Gastroesophageal sphincter (tissue), 4 donors: ENCODE data around the gene LIN52. TPM values are rescaled to one million over a fixed set of nuclear protein-coding genes. Genes with fewer than 3 reads are reported as not detected.

Experiments used
- ATAC-seq: fragments of 150-250 bp; one replicate; pipeline ENCODE4 v1.9.1; 2016; ENCODE audit warnings: mild to moderate bottlenecking, moderate library complexity
- H3K27ac ChIP-seq, 4 donors: fragments of 200-600 bp; sonication (generic) in 3 of 4; 1 replicate in 3 of 4; 2 replicates in 1 of 4; pipeline ENCODE4 v1.5.1; 2016 to 2019
- H3K27me3 ChIP-seq: fragments of 200-600 bp; sonication (generic); one replicate; pipeline ENCODE4 v1.5.1; 2019
- H3K36me3 ChIP-seq, 2 donors: fragments of 200-600 bp; sonication (generic); one replicate each; pipeline ENCODE4 v1.5.1; 2019; ENCODE audit warnings: control low read depth in 1 of 2
- H3K4me1 ChIP-seq, 3 donors: fragments of 200-600 bp; sonication (generic); 1 replicate in 2 of 3; 2 replicates in 1 of 3; pipeline ENCODE4 v1.5.1; 2016 to 2019; ENCODE audit warnings: control low read depth in 2 of 3
- H3K4me3 ChIP-seq, 2 donors: fragments of 200-600 bp; sonication (generic); one replicate each; pipeline ENCODE4 v1.5.1; 2019; ENCODE audit warnings: mild to moderate bottlenecking in 1 of 2, moderate library complexity in 1 of 2
- H3K9me3 ChIP-seq, 3 donors: fragments of 200-600 bp; sonication (generic); one replicate each; pipeline ENCODE4 v1.5.1; 2017 to 2019; ENCODE audit warnings: control low read depth in 2 of 3
- EP300 ChIP-seq: sonication (generic); formaldehyde crosslinking; IDR thresholded peaks from one replicate; pipeline ENCODE4 v1.6.1; 2017; ENCODE audit warnings: antibody characterized with exemption, mild to moderate bottlenecking
- POLR2A ChIP-seq, 2 donors: fragments of 450-650 bp; IDR thresholded peaks; one replicate each; pipeline ENCODE4 v1.6.1; 2017; ENCODE audit warnings: antibody characterized with exemption in 2 of 2, mild to moderate bottlenecking in 2 of 2, moderate library complexity in 1 of 2
- POLR2AphosphoS5 ChIP-seq: sonication (generic); formaldehyde crosslinking; IDR thresholded peaks from one replicate; pipeline ENCODE4 v1.6.1; 2017; ENCODE audit warnings: antibody characterized with exemption
- WGBS, 2 donors: methylation state at CpG; one replicate each; pipeline ENCODE4 v1.1.5; 2018; ENCODE audit warnings: low coverage in 1 of 2; 5-methylcytosine and 5-hydroxymethylcytosine counted together
- total RNA-seq, 4 donors: library from RNA; depleted of rRNA; stranded (reverse); fragments of >200 nt; gene quantifications; one replicate each; pipeline ENCODE4 v1.1.0, GENCODE V29; 2016
- TF ChIP-seq, protein P1 (sequence below), 4 experiments: fragments of 200-600 bp in 2 of 4; fragments of 450-650 bp in 2 of 4; sonication (generic) in 1 of 4; IDR thresholded peaks; one replicate each; pipeline ENCODE4 v1.5.1; 2017 to 2019; ENCODE audit warnings: antibody characterized with exemption in 4 of 4, mild to moderate bottlenecking in 2 of 4, moderate library complexity in 2 of 4

LIN52 gene
- total RNA-seq, 4 donors from 2014 or later: 8.1 to 15.9 (median 9.9) TPM

GRCh38 chr14:74048281-74048680 lies 36.5 kb upstream of the LIN52 start:
- Histone ChIP-seq H3K9me3 (no peaks in the 10 kb centered on the region), H3K27ac (no peak overlapping the region), H3K27me3 (no peaks in the 10 kb centered on the region), H3K36me3 (peaks cover 0 to 47% of the 10 kb centered on the region in 2 donors), H3K4me3 (no peak overlapping the region), H3K4me1 (no peaks in the 10 kb centered on the region)
- no peak for TF ChIP-seq POLR2A (IDR thresholded peaks at IDR 0.05)
- no peak for TF ChIP-seq EP300
- TF ChIP-seq, protein P1, sequence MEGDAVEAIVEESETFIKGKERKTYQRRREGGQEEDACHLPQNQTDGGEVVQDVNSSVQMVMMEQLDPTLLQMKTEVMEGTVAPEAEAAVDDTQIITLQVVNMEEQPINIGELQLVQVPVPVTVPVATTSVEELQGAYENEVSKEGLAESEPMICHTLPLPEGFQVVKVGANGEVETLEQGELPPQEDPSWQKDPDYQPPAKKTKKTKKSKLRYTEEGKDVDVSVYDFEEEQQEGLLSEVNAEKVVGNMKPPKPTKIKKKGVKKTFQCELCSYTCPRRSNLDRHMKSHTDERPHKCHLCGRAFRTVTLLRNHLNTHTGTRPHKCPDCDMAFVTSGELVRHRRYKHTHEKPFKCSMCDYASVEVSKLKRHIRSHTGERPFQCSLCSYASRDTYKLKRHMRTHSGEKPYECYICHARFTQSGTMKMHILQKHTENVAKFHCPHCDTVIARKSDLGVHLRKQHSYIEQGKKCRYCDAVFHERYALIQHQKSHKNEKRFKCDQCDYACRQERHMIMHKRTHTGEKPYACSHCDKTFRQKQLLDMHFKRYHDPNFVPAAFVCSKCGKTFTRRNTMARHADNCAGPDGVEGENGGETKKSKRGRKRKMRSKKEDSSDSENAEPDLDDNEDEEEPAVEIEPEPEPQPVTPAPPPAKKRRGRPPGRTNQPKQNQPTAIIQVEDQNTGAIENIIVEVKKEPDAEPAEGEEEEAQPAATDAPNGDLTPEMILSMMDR (IDR thresholded peaks at IDR 0.05): no peak
- no peak for TF ChIP-seq POLR2AphosphoS5
- no peak for ATAC-seq
- 47 to 52% methylated on average over 2 to 3 of the region's 3 CpGs for WGBS, 2 donors

DNA sequence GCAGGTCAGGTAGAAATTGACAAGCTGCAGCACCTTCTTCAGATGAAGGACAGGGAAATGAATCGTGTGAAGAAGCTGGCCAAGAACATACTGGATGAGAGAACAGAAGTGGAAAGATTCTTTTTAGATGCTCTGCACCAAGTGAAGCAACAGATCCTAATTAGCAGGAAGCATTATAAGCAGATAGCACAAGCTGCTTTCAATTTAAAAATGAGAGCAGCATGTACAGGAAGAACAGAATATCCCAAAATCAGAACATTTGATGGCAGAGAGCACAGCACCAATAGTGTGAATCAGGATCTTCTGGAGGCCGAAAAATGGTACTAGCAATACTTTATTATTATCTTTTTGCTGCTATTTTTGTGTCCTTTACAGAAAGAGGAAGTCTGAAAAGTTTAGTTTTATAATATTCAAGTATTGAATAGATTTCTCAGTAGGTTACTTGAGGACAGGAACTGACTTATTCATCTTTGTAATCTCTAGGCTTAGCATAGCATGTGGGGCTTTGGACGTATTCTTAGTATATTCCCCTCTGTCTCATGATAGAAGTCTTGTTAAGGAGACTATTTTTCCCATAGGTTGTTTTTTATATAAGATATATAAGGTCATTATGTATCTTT lies 34.8 kb upstream of the LIN52 start:
- H3K4me1 ChIP-seq: no peaks in the 10 kb centered on the region
- TF ChIP-seq EP300: no peak
- H3K27me3 ChIP-seq: no peaks in the 10 kb centered on the region
- no peaks in the 10 kb centered on the region for H3K9me3 ChIP-seq
- peaks cover 0 to 42% of the 10 kb centered on the region in 2 donors for H3K36me3 ChIP-seq
- H3K4me3 ChIP-seq: no peak overlapping the region
- ATAC-seq: no peak
- no peak overlapping the region for H3K27ac ChIP-seq
- 64 to 76% methylated on average over 3 of the region's 3 CpGs for WGBS, 2 donors

DNA sequence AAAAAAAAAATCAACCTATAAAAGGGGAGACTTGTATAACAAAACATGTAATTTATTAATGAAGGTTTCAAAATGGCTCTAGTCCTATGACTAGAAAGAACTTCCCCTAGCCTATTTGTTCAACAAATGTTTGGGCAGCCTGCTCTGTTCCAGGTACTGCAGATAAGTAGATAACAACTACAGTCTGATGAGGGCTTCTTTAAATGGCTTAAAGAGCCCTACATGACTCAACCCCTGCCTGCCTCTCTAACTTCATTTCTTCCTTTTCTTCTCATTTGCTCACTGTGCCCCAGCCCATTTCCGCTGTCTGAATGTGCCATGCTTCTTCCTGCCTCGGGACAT lies 22.0 kb upstream of the LIN52 start:
- no peak for ATAC-seq
- H3K36me3 ChIP-seq: peaks cover 0 to 100% of the 10 kb centered on the region in 2 donors
- H3K27ac ChIP-seq: no peak overlapping the region
- H3K4me1 ChIP-seq: no peaks in the 10 kb centered on the region
- WGBS, 2 donors: 92% methylated on average over 2 of the region's 2 CpGs; no CpG with 5 or more reads in 1 of the 2 donors
- H3K4me3 ChIP-seq: no peak overlapping the region
- peaks cover 0 to 2% (median 0%) of the 10 kb centered on the region in 3 donors for H3K9me3 ChIP-seq
- TF ChIP-seq, protein P1 (IDR thresholded peaks at IDR 0.05): no peak
- no peak for TF ChIP-seq EP300
- TF ChIP-seq POLR2A (IDR thresholded peaks at IDR 0.05): no peak
- no peak for TF ChIP-seq POLR2AphosphoS5
- no peaks in the 10 kb centered on the region for H3K27me3 ChIP-seq

DNA sequence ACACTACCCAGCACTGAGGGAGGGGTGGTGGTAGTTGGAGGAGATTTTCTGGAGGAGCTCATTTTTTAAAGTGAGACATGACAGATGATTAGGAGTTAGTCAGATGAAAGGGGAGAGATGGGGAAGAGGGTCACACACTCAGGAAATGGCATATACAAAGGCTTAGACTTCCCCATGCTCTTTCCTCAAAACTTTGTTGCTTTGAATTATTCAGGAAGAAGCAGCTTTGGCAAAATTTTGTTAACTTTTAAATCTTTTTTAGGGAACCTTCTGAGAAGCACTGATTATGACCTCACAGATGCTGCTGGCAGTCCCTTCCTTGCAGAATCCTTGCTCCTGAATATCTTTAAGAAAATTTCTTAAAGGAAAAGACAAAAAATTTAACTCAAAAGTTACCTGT lies 20.3 kb upstream of the LIN52 start:
- TF ChIP-seq POLR2A (IDR thresholded peaks at IDR 0.05): no peak
- TF ChIP-seq, protein P1 (IDR thresholded peaks at IDR 0.05): no peak
- TF ChIP-seq POLR2AphosphoS5: no peak
- peaks cover 0 to 2% (median 0%) of the 10 kb centered on the region in 3 donors for H3K9me3 ChIP-seq
- no peak for ATAC-seq
- no peak overlapping the region for H3K27ac ChIP-seq
- no peaks in the 10 kb centered on the region for H3K27me3 ChIP-seq
- no peak overlapping the region for H3K4me3 ChIP-seq
- peaks cover 0 to 100% of the 10 kb centered on the region in 2 donors for H3K36me3 ChIP-seq
- H3K4me1 ChIP-seq: no peaks in the 10 kb centered on the region

GRCh38 chr14:74064883-74065282 lies 19.9 kb upstream of the LIN52 start:
- Histone ChIP-seq H3K36me3 (peaks cover 0 to 100% of the 10 kb centered on the region in 2 donors), H3K4me3 (no peak overlapping the region), H3K27me3 (no peaks in the 10 kb centered on the region), H3K9me3 (peaks cover 0 to 2% (median 0%) of the 10 kb centered on the region in 3 donors), H3K4me1 (no peaks in the 10 kb centered on the region), H3K27ac (no peak overlapping the region)
- TF ChIP-seq, protein P1 (IDR thresholded peaks at IDR 0.05): no peak
- TF ChIP-seq POLR2A (IDR thresholded peaks at IDR 0.05): no peak
- no peak for TF ChIP-seq EP300
- no peak for TF ChIP-seq POLR2AphosphoS5
- no peak for ATAC-seq
- WGBS, 2 donors: 74 to 77% methylated on average over 3 of the region's 3 CpGs
